Myometrial cell (primary cell): ENCODE data around the gene UQCC3. TPM values are rescaled to one million over a fixed set of nuclear protein-coding genes. Genes with fewer than 3 reads are reported as not detected.

Source experiments
- total RNA-seq: library from RNA; depleted of rRNA; stranded (reverse); fragments of >200 nt; gene quantifications from 2 replicates; pipeline ENCODE4 v1.2.3, GENCODE V29; 2015

Gene UQCC3, protein sequence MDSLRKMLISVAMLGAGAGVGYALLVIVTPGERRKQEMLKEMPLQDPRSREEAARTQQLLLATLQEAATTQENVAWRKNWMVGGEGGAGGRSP
- total RNA-seq, result 8.6 and 10.5 TPM in 2 replicates

DNA sequence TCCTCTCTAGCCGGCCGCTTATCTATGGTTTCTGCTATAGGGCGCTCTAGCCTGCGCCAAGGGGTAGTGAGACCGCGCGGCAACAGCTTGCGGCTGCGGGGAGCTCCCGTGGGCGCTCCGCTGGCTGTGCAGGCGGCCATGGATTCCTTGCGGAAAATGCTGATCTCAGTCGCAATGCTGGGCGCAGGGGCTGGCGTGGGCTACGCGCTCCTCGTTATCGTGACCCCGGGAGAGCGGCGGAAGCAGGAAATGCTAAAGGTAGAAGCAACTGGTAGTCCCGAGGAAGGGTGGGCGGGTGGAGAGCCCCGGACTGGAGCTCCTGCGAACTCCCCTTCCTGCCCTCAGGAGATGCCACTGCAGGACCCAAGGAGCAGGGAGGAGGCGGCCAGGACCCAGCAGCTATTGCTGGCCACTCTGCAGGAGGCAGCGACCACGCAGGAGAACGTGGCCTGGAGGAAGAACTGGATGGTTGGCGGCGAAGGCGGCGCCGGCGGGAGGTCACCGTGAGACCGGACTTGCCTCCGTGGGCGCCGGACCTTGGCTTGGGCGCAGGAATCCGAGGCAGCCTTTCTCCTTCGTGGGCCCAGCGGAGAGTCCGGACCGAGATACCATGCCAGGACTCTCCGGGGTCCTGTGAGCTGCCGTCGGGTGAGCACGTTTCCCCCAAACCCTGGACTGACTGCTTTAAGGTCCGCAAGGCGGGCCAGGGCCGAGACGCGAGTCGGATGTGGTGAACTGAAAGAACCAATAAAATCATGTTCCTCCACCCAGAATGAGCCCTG, at the start of gene UQCC3, which contains the start of gene LBHD1:
Gene UQCC3, plus strand, starts transcription at position 66 of the 782 bp plus-strand sequence. Its CDS starts 73 bp downstream, at position 139.
Gene LBHD1, minus strand, starts transcription at position 660 of the 782 bp plus-strand sequence. CDS start 2,236 bp downstream, outside the sequence.

DNA sequence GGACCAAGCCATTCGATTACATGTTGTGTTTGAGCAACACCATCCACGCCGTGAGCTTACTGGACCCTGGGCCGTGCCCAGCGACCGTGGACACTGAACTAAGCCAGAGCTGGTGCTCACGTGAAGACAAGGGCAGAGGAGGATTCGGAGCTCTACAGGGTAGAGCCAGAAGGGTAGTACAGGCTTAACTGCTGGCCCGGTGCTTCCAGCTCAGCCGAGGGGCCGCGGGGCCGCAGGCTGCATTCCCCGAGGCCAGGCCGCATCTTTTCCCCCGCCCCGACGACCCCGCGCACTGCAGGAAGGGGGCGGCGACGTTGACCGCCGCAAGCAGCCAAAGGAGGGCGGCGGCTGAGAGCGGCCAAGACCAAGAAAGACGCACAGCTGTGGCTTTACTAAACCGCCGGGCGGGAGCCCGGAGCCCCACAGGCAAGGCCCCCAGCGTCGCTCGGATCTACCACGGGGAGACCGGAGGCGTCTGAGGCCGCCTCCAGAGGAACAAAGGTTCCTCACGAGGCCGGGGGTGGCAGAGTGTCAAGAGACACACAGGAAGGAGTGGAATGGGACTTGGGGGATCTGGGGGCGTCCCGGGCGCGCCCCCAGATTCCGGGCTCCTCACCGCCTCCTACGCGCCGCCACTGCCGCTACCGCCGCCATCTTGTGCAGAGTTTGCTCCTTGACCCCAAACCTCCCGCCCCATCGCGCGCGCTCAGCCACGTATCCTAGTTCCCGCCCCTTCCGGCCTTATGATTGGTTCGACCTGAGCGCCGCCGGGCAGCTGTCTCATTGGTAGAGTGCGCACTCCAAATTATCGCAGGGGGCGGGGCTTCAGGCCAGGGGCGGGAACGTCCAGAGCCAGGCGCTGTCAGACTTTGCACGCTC, 25.3 kb upstream of the UQCC3 start, which contains the start of gene GANAB:
Gene GANAB, minus strand, starts transcription at position 668 of the 879 bp plus-strand sequence. Its CDS starts 14 bp downstream, at position 654.

DNA sequence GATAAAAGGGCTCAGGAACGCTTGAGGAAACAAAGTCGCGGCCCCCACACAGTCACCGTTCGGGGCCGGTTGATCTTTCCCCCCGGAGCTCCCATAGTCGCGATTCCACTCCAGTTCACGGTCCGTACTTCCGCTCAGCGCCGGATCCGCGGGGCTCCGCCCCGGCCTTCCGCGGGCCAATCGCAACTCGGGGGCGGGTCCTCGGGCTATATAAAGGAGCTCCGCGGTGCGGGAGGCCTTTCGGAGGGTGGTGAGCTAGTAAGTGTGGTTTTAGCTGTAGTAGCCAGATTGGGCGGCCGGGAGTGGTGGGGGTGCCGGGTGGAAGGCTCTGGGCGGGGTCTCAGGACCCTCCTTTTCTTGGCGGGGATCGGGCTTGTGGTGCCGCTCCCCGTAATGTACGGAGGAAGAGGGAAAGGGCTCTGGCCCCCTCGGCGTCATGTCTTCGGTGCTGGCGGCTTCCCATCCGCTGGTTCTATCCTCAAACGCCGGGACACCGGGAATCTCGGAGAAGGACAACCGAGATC, 6.3 kb upstream of the UQCC3 start, which contains the start of the genes C11orf98 and CSKMT:
Gene C11orf98, minus strand, starts transcription at position 136 of the 524 bp plus-strand sequence. Its CDS starts 41 bp downstream, at position 95.
Gene CSKMT, plus strand, starts transcription at position 238 of the 524 bp plus-strand sequence. CDS start 568 bp downstream, outside the sequence.

DNA sequence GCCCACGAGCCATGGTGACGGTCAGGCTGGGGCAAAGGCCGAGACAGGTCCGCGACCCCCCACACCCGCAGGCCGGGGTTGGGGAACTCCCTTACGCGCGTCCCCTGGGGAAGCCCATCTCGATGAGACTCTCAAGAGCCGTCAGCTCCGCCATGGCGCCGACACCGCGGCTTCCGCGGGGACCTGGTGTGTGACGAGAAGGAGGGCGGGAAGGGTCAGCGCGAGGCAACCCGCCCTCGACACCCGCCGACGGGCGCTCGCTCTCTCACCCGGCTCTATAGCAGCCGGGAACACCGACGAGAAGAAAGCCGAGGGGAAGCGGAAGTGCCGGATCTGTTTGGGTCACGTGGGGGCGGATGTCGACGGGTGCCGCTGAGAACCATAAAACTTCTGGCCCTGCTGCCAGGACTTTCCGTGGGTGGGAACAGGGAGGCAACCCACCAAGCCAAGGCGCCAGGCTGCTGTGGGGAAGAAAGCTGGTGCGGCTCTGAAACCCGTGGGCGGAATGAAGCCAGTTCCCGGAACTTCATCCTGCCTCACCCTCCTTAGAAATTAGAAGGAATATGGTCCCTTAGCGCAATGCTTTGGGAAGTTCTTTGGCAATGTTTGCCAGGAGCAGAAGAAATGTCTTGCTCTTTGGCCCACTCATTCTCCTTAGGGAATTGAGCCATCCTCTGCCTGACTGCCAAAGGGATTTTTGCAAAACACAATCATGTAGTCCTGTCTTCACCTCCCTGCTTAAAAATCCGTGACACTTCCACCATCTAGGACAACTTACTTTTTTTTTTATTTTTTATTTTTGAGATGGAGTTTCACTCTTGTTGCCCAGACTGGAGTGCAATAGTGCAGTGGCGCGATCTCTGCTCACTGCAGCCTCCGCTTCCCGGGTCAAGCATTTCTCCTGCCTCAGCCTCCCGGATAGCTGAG, 7.6 kb downstream of the UQCC3 start, which contains the start of gene UBXN1:
Gene UBXN1, minus strand, starts transcription at position 304 of the 927 bp plus-strand sequence. Its CDS starts 150 bp downstream, at position 154.

DNA sequence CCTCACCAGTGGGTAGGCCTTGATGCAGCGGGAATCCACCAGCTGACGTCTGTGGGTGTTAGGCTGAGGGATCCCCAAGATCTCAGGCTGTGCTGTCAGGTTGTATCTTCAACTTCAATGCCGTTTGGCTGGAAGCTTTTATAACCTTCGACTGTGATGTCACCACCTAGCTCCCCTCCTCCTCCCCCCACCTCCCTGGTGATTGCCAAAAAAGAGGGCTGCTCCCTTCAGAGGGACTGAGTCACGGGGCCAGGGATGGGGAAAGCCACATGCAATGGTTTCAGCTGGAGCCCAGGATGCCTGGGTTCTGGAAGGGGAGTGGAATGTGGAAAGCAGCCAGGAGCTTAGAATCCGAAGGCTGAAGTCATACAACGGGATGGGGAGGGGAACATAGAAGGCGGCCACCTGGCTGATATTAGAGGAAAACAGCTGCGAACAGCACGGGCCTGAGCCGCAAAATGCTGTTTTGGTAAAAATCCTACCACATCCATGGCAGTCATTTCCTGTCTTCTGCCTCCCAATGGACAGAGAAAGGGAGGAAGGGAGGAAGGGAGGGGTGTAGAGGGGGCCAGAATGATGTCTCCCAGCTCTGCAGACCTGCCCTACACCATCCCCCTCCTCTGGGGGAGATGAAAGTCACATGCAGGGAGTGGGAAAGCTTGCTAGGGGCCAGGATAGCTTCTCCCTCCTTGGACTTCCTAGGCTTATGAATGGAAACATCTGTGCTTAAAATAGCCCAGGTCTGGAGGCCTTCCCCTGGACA, 18.1 kb downstream of the UQCC3 start, which contains the start of gene LRRN4CL:
Gene LRRN4CL, minus strand, starts transcription at position 110 of the 763 bp plus-strand sequence. CDS start 1,022 bp downstream, outside the sequence.

DNA sequence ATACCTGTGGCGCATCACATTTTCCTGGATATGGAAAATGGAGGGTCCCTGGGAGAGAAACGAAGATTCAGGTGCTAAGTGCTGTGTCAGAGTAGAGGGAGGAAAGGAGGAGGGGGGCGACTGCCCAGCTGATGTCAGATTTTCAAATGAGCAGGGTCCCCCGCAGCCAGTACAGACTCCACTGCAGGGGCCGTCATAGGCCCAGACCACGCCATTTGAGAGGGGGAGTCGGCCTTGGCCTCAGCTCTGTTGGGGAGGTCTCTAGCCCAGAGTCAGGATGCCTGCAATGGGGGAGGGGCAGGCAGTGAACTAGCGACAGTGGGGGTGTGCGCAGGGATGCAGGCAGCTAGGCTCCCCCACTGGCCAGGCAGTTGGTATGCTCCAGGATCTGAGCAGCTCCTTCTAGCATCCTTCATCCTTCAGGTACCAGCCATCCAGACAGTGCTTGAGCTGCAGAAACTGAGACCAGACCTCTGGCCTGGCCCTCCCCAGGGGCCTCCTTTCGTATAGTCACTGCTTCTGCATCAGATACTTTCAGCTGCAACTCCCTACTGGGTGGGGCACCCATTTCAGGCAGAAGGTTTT, 35.9 kb downstream of the UQCC3 start, which contains the start of the genes BSCL2 and GNG3:
Gene BSCL2, minus strand, starts transcription at position 148 of the 585 bp plus-strand sequence. CDS start 229 bp downstream, outside the sequence.
Gene GNG3, plus strand, starts transcription at position 400 of the 585 bp plus-strand sequence. CDS start 620 bp downstream, outside the sequence.

Other genes with a start within 250 kb of the UQCC3 start
- gene AHNAK, start 124.9 kb upstream of the UQCC3 start, total RNA-seq, result 251 and 358 TPM in 2 replicates
- 2,051 and 2,264 TPM in 2 replicates for gene EEF1G, start 97.8 kb upstream of the UQCC3 start, total RNA-seq
- 5.5 and 9.6 TPM in 2 replicates for gene TUT1, start 80.2 kb upstream of the UQCC3 start, total RNA-seq
- gene MTA2, start 69.8 kb upstream of the UQCC3 start, total RNA-seq, result 81.7 and 109 TPM in 2 replicates
- gene EML3, start 58.9 kb upstream of the UQCC3 start, total RNA-seq, result 17.0 and 22.9 TPM in 2 replicates
- gene ROM1, start 58.4 kb upstream of the UQCC3 start, total RNA-seq, result 2.8 and 14.1 TPM in 2 replicates
- gene B3GAT3, start 49.7 kb upstream of the UQCC3 start, total RNA-seq, result 48.4 and 56.2 TPM in 2 replicates
- 263 and 291 TPM in 2 replicates for gene GANAB, start 25.1 kb upstream of the UQCC3 start, total RNA-seq
- 20.6 and 26.2 TPM in 2 replicates for gene INTS5, start 18.4 kb upstream of the UQCC3 start, total RNA-seq
- gene C11orf98, start 6.5 kb upstream of the UQCC3 start, total RNA-seq, result 47.0 and 88.6 TPM in 2 replicates
- 2.9 and 20.2 TPM in 2 replicates for gene CSKMT, start 6.4 kb upstream of the UQCC3 start, total RNA-seq
- 6.9 and 11.0 TPM in 2 replicates for gene LBHD1, start 594 bp downstream of the UQCC3 start, total RNA-seq
- 97.7 and 109 TPM in 2 replicates for gene UBXN1, start 7.4 kb downstream of the UQCC3 start, total RNA-seq
- gene LRRN4CL, start 17.9 kb downstream of the UQCC3 start, total RNA-seq, result 5.8 and 6.6 TPM in 2 replicates
- 79.6 and 137 TPM in 2 replicates for gene BSCL2, start 35.8 kb downstream of the UQCC3 start, total RNA-seq
- gene GNG3, start 36.0 kb downstream of the UQCC3 start, total RNA-seq, result not detected in 2 replicates
- 6.6 and 6.9 TPM in 2 replicates for gene HNRNPUL2, start 55.8 kb downstream of the UQCC3 start, total RNA-seq
- 27.1 and 44.5 TPM in 2 replicates for gene TTC9C, start 56.8 kb downstream of the UQCC3 start, total RNA-seq
- 6.1 and 10.3 TPM in 2 replicates for gene ZBTB3, start 82.5 kb downstream of the UQCC3 start, total RNA-seq
- 96.1 and 114 TPM in 2 replicates for gene POLR2G, start 89.9 kb downstream of the UQCC3 start, total RNA-seq
- gene TAF6L, start 99.7 kb downstream of the UQCC3 start, total RNA-seq, result 11.8 and 18.6 TPM in 2 replicates
- gene TMEM179B, start 115.7 kb downstream of the UQCC3 start, total RNA-seq, result 73.7 and 93.1 TPM in 2 replicates
- gene TMEM223, start 120.3 kb downstream of the UQCC3 start, total RNA-seq, result 40.9 and 43.8 TPM in 2 replicates
- 26.2 and 30.5 TPM in 2 replicates for gene NXF1, start 133.8 kb downstream of the UQCC3 start, total RNA-seq
- 33.2 and 59.2 TPM in 2 replicates for gene STX5, start 160.4 kb downstream of the UQCC3 start, total RNA-seq
- gene TEX54, start 161.2 kb downstream of the UQCC3 start, total RNA-seq, result not detected in 2 replicates
- gene WDR74, start 167.9 kb downstream of the UQCC3 start, total RNA-seq, result 39.7 and 57.4 TPM in 2 replicates
- 216 and 237 TPM in 2 replicates for gene SLC3A2, start 209.2 kb downstream of the UQCC3 start, total RNA-seq
- not detected in 2 replicates for gene CHRM1, start 249.7 kb downstream of the UQCC3 start, total RNA-seq